H1 (cell line): ENCODE results near the gene APH1B. TPM values are rescaled to one million over a fixed set of nuclear protein-coding genes. Genes with fewer than 3 reads are reported as not detected.
"Not testable (repeated sequence)": the region's sequence is repeated elsewhere in the genome, so short reads cannot be mapped to it uniquely, and the experiment has no call there.

Source experiments
- CTCF ChIA-PET: fragments of 300-600 bp; sonication (Branson Sonifier 250); formaldehyde crosslinking; loops from one replicate; lab custom pipeline; 2021; ENCODE audit not compliant: partially characterized antibody; lab: Charles Lee
- POLR2A ChIA-PET: fragments of 300-600 bp; sonication (Branson Sonifier 250); formaldehyde crosslinking; loops from one replicate; lab custom pipeline; 2021; ENCODE audit warnings: inconsistent platforms; ENCODE audit not compliant: partially characterized antibody; lab: Charles Lee
- DNase-seq, 2 experiments: peaks; one replicate each; pipeline versions ENCODE4 v3.0.0 to v3.0.0-alpha.2; 2010 to 2022; ENCODE audit warnings: low spot score in 2 of 2, low read depth in 1 of 2, mixed read lengths in 1 of 2
- FAIRE-seq: peaks from 2 replicates; lab custom pipeline; 2011; peaks lifted over from hg19 to GRCh38; lab: Jason Lieb, UNC
- H2AFZ ChIP-seq: 2 replicates; pipeline ENCODE4 v1.8.1; 2012; ENCODE audit warnings: low read length, inconsistent platforms
- H2AK5ac ChIP-seq: 2 replicates; pipeline ENCODE4 v1.6.1; 2013; ENCODE audit warnings: low read depth, low read length
- H2BK120ac ChIP-seq: replicated peaks from 2 replicates; pipeline ENCODE3; 2013; ENCODE audit warnings: low read depth, low read length, inconsistent platforms
- H2BK12ac ChIP-seq: 2 replicates; pipeline ENCODE4 v1.6.1; 2013; ENCODE audit warnings: low read depth, low read length
- H2BK15ac ChIP-seq: 2 replicates; pipeline ENCODE4 v1.6.1; 2013; ENCODE audit warnings: low read length
- H2BK20ac ChIP-seq: 2 replicates; pipeline ENCODE4 v1.6.1; 2013; ENCODE audit warnings: low read length
- H2BK5ac ChIP-seq: 2 replicates; pipeline ENCODE4 v1.6.1; 2013; ENCODE audit warnings: low read depth, low read length
- H3K14ac ChIP-seq: 2 replicates; pipeline ENCODE4 v1.6.1; 2013; ENCODE audit warnings: inconsistent platforms; ENCODE audit not compliant: insufficient read length
- H3K18ac ChIP-seq: 2 replicates; pipeline ENCODE4 v1.6.1; 2013; ENCODE audit warnings: low read length; ENCODE audit errors: extremely low read depth
- H3K23ac ChIP-seq: 2 replicates; pipeline ENCODE4 v1.6.1; 2013; ENCODE audit warnings: inconsistent platforms; ENCODE audit not compliant: insufficient read length
- H3K23me2 ChIP-seq: 2 replicates; pipeline ENCODE4 v1.6.1; 2013; ENCODE audit warnings: low read depth, low read length
- H3K27ac ChIP-seq: 2 replicates; pipeline ENCODE4 v1.6.1; 2011; ENCODE audit warnings: low read depth, low read length, inconsistent platforms
- H3K27me3 ChIP-seq, 4 experiments: replicated peaks in 1 of 4; 1 replicate in 1 of 4; 2 replicates in 3 of 4; pipeline versions ENCODE4 v1.6.1 to v1.8.1; 2011 to 2013; ENCODE audit warnings: low read length in 3 of 4, mild to moderate bottlenecking in 3 of 4, inconsistent platforms in 2 of 4, mixed read lengths in 2 of 4, moderate library complexity in 1 of 4; ENCODE audit not compliant: control insufficient read depth in 3 of 4, insufficient read depth in 3 of 4; ENCODE audit errors: extremely low read depth in 1 of 4
- H3K36me3 ChIP-seq, 4 experiments: 2 replicates each; pipeline versions ENCODE4 v1.6.1 to v1.8.1; 2011 to 2013; ENCODE audit warnings: mild to moderate bottlenecking in 4 of 4, low read length in 3 of 4, moderate library complexity in 2 of 4, control low read depth in 1 of 4, inconsistent platforms in 1 of 4; ENCODE audit not compliant: insufficient read depth in 4 of 4, control insufficient read depth in 2 of 4
- H3K4ac ChIP-seq: replicated peaks from 2 replicates; pipeline ENCODE3; 2013; ENCODE audit warnings: low read length, low read depth, mixed read lengths, inconsistent platforms; ENCODE audit not compliant: insufficient read length
- H3K4me1 ChIP-seq, 4 experiments: replicated peaks in 1 of 4; 1 replicate in 1 of 4; 2 replicates in 3 of 4; pipeline versions ENCODE4 v1.6.1 to v1.8.1; 2011 to 2013; ENCODE audit warnings: low read length in 3 of 4, inconsistent platforms in 2 of 4, mixed read lengths in 1 of 4; ENCODE audit not compliant: insufficient read depth in 4 of 4, control insufficient read depth in 3 of 4
- H3K4me2 ChIP-seq, 2 experiments: 2 replicates each; pipeline versions ENCODE4 v1.6.1 to v1.8.1; 2011 to 2013; ENCODE audit warnings: low read depth in 2 of 2, low read length in 2 of 2, control low read depth in 1 of 2, inconsistent platforms in 1 of 2, mild to moderate bottlenecking in 1 of 2; ENCODE audit not compliant: insufficient read depth in 1 of 2
- H3K4me3 ChIP-seq, 4 experiments: fragments of 200-600, 300-600 bp in 1 of 4; sonication (generic), shearing (Covaris generic), sonication (Bioruptor Twin) in 1 of 4; 2 replicates each; pipeline versions ENCODE4 v1.5.1 to v1.8.1; 2011 to 2016; ENCODE audit warnings: low read length in 4 of 4, low read depth in 3 of 4, control low read depth in 2 of 4, inconsistent platforms in 2 of 4, mild to moderate bottlenecking in 2 of 4, mixed read lengths in 1 of 4, moderate library complexity in 1 of 4; ENCODE audit not compliant: insufficient read depth in 2 of 4; ENCODE audit errors: extremely low read depth in 1 of 4
- H3K56ac ChIP-seq: replicated peaks from 2 replicates; pipeline ENCODE3; 2013; ENCODE audit warnings: low read depth, mild to moderate bottlenecking, mixed read lengths, low read length, inconsistent platforms; ENCODE audit not compliant: insufficient read length
- H3K79me1 ChIP-seq: 2 replicates; pipeline ENCODE4 v1.6.1; 2013; ENCODE audit warnings: low read depth, low read length, control low read depth
- H3K79me2 ChIP-seq, 2 experiments: 2 replicates each; pipeline versions ENCODE4 v1.6.1 to v1.8.1; 2012 to 2013; ENCODE audit warnings: low read length in 2 of 2, mild to moderate bottlenecking in 2 of 2, inconsistent platforms in 1 of 2; ENCODE audit not compliant: insufficient read depth in 2 of 2, control insufficient read depth in 1 of 2
- H3K9ac ChIP-seq, 4 experiments: replicated peaks in 1 of 4; 1 replicate in 1 of 4; 2 replicates in 3 of 4; pipeline versions ENCODE4 v1.6.1 to v1.8.1; 2011 to 2013; ENCODE audit warnings: low read depth in 3 of 4, low read length in 3 of 4, control low read depth in 2 of 4, mild to moderate bottlenecking in 2 of 4, moderate library complexity in 2 of 4, inconsistent platforms in 1 of 4; ENCODE audit errors: extremely low read depth in 1 of 4
- H3K9me3 ChIP-seq, 2 experiments: 2 replicates each; pipeline versions ENCODE4 v1.6.1 to v1.8.1; 2012 to 2013; ENCODE audit warnings: mild to moderate bottlenecking in 2 of 2, moderate library complexity in 2 of 2, control low read depth in 1 of 2, inconsistent platforms in 1 of 2, low read depth in 1 of 2, low read length in 1 of 2, mixed read lengths in 1 of 2; ENCODE audit not compliant: insufficient read depth in 2 of 2
- H4K20me1 ChIP-seq, 2 experiments: replicated peaks in 1 of 2; 2 replicates each; pipeline versions ENCODE3 to v1.8.1; 2011 to 2013; ENCODE audit warnings: inconsistent platforms in 2 of 2, low read length in 2 of 2, mild to moderate bottlenecking in 1 of 2; ENCODE audit not compliant: insufficient read depth in 2 of 2, control insufficient read depth in 1 of 2
- H4K5ac ChIP-seq: 2 replicates; pipeline ENCODE4 v1.6.1; 2013; ENCODE audit warnings: low read length, low read depth, mixed read lengths, inconsistent platforms; ENCODE audit not compliant: insufficient read length
- H4K8ac ChIP-seq: 2 replicates; pipeline ENCODE4 v1.8.0; 2013; ENCODE audit warnings: mild to moderate bottlenecking, moderate library complexity, low read length, inconsistent platforms; ENCODE audit not compliant: insufficient read depth; ENCODE audit errors: extremely low read depth
- H4K91ac ChIP-seq: replicated peaks from 2 replicates; pipeline ENCODE3; 2013; ENCODE audit warnings: low read length, mixed read lengths, inconsistent platforms; ENCODE audit not compliant: insufficient read length
- ATF2 ChIP-seq: IDR thresholded peaks from 2 replicates; pipeline ENCODE4 v1.6.1; 2012; ENCODE audit warnings: low read length, inconsistent platforms
- BCL11A ChIP-seq, 2 experiments: IDR thresholded peaks; one replicate each; pipeline ENCODE4 v1.6.1; 2011; ENCODE audit warnings: low read depth in 2 of 2, low read length in 2 of 2, mild to moderate bottlenecking in 2 of 2
- GABPA ChIP-seq: IDR thresholded peaks from 2 replicates; pipeline ENCODE4 v1.6.1; 2011; ENCODE audit warnings: mild to moderate bottlenecking, low read length, moderate library complexity, borderline replicate concordance; ENCODE audit not compliant: insufficient read depth
- PHF8 ChIP-seq: fragments of 200-600 bp; sonication (generic); conservative IDR thresholded peaks from 2 replicates; pipeline ENCODE4 v1.7.1; 2012; ENCODE audit warnings: low read depth, mild to moderate bottlenecking, inconsistent platforms, low read length, moderate library complexity
- YY1 ChIP-seq: IDR thresholded peaks from 2 replicates; pipeline ENCODE4 v1.6.1; 2011; ENCODE audit warnings: low read depth, mild to moderate bottlenecking, low read length
- WGBS, 2 experiments: shearing (Covaris generic) in 1 of 2; methylation state at CpG; one replicate each; pipeline versions ENCODE4 v1.1.6 to v1.1.7; 2013 to 2015; ENCODE audit warnings: low lambda C conversion rate in 2 of 2, mixed read lengths in 2 of 2, inconsistent platforms in 1 of 2, low coverage in 1 of 2, missing lambda C conversion rate in 1 of 2; ENCODE audit not compliant: insufficient replicate concordance in 2 of 2, insufficient coverage in 1 of 2, insufficient read length in 1 of 2; ENCODE audit errors: extremely low coverage in 1 of 2, missing lambda C conversion rate in 1 of 2; 5-methylcytosine and 5-hydroxymethylcytosine counted together
- polyA plus RNA-seq, 7 experiments: library from polyadenylated mRNA; depleted of rRNA in 3 of 7; stranded (reverse) in 5 of 7; unstranded in 2 of 7; fragments of >200 nt in 5 of 7; fragments of 200-250 nt in 2 of 7; gene quantifications; 1 replicate in 5 of 7; 2 replicates in 1 of 7; 4 replicates in 1 of 7; pipeline versions ENCODE4 v1.2.1 to v1.2.3, GENCODE V29; 2011 to 2013; ENCODE audit warnings: missing spikeins in 2 of 7, mixed read lengths in 2 of 7
- total RNA-seq: library from RNA; stranded (reverse); fragmentation: NEBNext Ultra II Directional; extraction: Animal tissue kit (Norgen Biotek cat#: 25700); gene quantifications from 2 replicates; pipeline ENCODE4 v1.2.1, GENCODE V29; 2021

APH1B gene
- total and polyA plus RNA-seq, 2 of the 8 experiments (the other 6 are each of a cell fraction or from before 2014, with no cell fraction given) = 11.5 to 22.9 TPM

GRCh38 chr15:63341898-63342297 is 64.5 kb downstream of the APH1B start (continued):
- no peak for TF ChIP-seq GABPA
- no peak for TF ChIP-seq YY1
- TF ChIP-seq PHF8 = no peak
- TF ChIP-seq ATF2 = no peak
- TF ChIP-seq BCL11A (IDR thresholded peaks at IDR 0.05; ENCODE audit: low read depth in 2 of 2, low read length in 2 of 2) = no peak

- H4K8ac ChIP-seq, H2BK120ac ChIP-seq, H2AFZ ChIP-seq, H3K56ac ChIP-seq, H4K5ac ChIP-seq, H3K9ac ChIP-seq, H3K79me2 ChIP-seq, H3K27me3 ChIP-seq, H3K4ac ChIP-seq, H3K27ac ChIP-seq, H3K23ac ChIP-seq, DNase-seq, H2BK12ac ChIP-seq, H4K91ac ChIP-seq, H3K36me3 ChIP-seq, H3K4me3 ChIP-seq, H2BK20ac ChIP-seq, POLR2A ChIA-PET, H3K9me3 ChIP-seq, H2AK5ac ChIP-seq, H3K4me2 ChIP-seq, H3K79me1 ChIP-seq, H3K23me2 ChIP-seq, H3K14ac ChIP-seq, H4K20me1 ChIP-seq, H2BK5ac ChIP-seq, H2BK15ac ChIP-seq, H3K18ac ChIP-seq, FAIRE-seq: not testable (repeated sequence)
- 96% methylated on average over 7 of the region's 11 CpGs; no CpG with 5 or more reads in 1 of the 2 experiments for WGBS, 2 experiments
- peaks cover 20 to 32% (median 23%) of the 10 kb centered on the region in 4 experiments for H3K4me1 ChIP-seq
- CTCF ChIA-PET = interaction anchor here (0.8 to 1.6 kb wide), 2 partner anchors 19 kb away, joined by 3 to 4 read pairs; no protein-coding TSS in a partner anchor
Measured at GRCh38 chr15:63342996-63343562, 65.7 kb downstream of the APH1B start.
